H9 (cell line): Measurements from ENCODE around the gene ACTL7A. TPM values are rescaled to one million over a fixed set of nuclear protein-coding genes. Genes with fewer than 3 reads are reported as not detected.

Experiments
- DNase-seq: peaks from one replicate; pipeline ENCODE4 v3.0.0-alpha.2; 2017
- H2AFZ ChIP-seq: one replicate; pipeline ENCODE4 v1.6.1; 2013; ENCODE audit warnings: mild to moderate bottlenecking, low read length, control low read depth, moderate library complexity
- H2AK5ac ChIP-seq: 2 replicates; pipeline ENCODE4 v1.6.1; 2013; ENCODE audit warnings: low read length, control low read depth, mixed read lengths; ENCODE audit not compliant: insufficient read length
- H2BK120ac ChIP-seq: one replicate; pipeline ENCODE4 v1.6.1; 2013; ENCODE audit warnings: low read depth, mild to moderate bottlenecking, low read length, control low read depth, inconsistent platforms; ENCODE audit not compliant: poor library complexity, severe bottlenecking
- H2BK12ac ChIP-seq: 2 replicates; pipeline ENCODE4 v1.6.1; 2013; ENCODE audit warnings: low read length, control low read depth, mixed read lengths, low read depth; ENCODE audit not compliant: insufficient read length
- H2BK15ac ChIP-seq: 2 replicates; pipeline ENCODE4 v1.6.1; 2013; ENCODE audit warnings: low read depth, low read length, control low read depth
- H2BK20ac ChIP-seq: one replicate; pipeline ENCODE4 v1.6.1; 2013; ENCODE audit warnings: low read depth, mild to moderate bottlenecking, low read length, control low read depth, inconsistent platforms; ENCODE audit not compliant: poor library complexity, severe bottlenecking
- H2BK5ac ChIP-seq: 2 replicates; pipeline ENCODE4 v1.6.1; 2013; ENCODE audit warnings: low read length, control low read depth, mixed read lengths; ENCODE audit not compliant: insufficient read length
- H3K14ac ChIP-seq: 2 replicates; pipeline ENCODE4 v1.6.1; 2013; ENCODE audit warnings: low read length, control low read depth; ENCODE audit not compliant: insufficient read depth
- H3K18ac ChIP-seq: 2 replicates; pipeline ENCODE4 v1.6.1; 2013; ENCODE audit warnings: low read depth, mild to moderate bottlenecking, mixed read lengths, low read length, control low read depth; ENCODE audit not compliant: insufficient read length
- H3K23ac ChIP-seq: 2 replicates; pipeline ENCODE4 v1.6.1; 2013; ENCODE audit warnings: low read length, control low read depth, mixed read lengths, low read depth; ENCODE audit not compliant: insufficient read length
- H3K23me2 ChIP-seq: 2 replicates; pipeline ENCODE4 v1.6.1; 2013; ENCODE audit warnings: low read depth, mild to moderate bottlenecking, mixed read lengths, low read length, control low read depth; ENCODE audit not compliant: insufficient read length, poor library complexity, severe bottlenecking
- H3K27ac ChIP-seq: 2 replicates; pipeline ENCODE4 v1.5.1; 2013; ENCODE audit warnings: low read length, control low read depth, mixed read lengths, low read depth; ENCODE audit not compliant: insufficient read length
- H3K27me3 ChIP-seq: 2 replicates; pipeline ENCODE4 v1.6.1; 2013; ENCODE audit warnings: low read length, control low read depth, inconsistent platforms; ENCODE audit not compliant: insufficient read depth
- H3K4ac ChIP-seq: 2 replicates; pipeline ENCODE4 v1.6.1; 2013; ENCODE audit warnings: low read depth, mild to moderate bottlenecking, control low read depth, inconsistent platforms, low read length, moderate library complexity
- H3K4me1 ChIP-seq: 2 replicates; pipeline ENCODE4 v1.6.1; 2013; ENCODE audit warnings: low read length, control low read depth, inconsistent platforms; ENCODE audit not compliant: insufficient read depth
- H3K4me2 ChIP-seq: 2 replicates; pipeline ENCODE4 v1.6.1; 2013; ENCODE audit warnings: low read length, control low read depth, mixed read lengths; ENCODE audit not compliant: insufficient read length, insufficient read depth
- H3K56ac ChIP-seq: 2 replicates; pipeline ENCODE4 v1.6.1; 2013; ENCODE audit warnings: low read depth, mild to moderate bottlenecking, mixed read lengths, low read length, control low read depth; ENCODE audit not compliant: insufficient read length
- H3K79me1 ChIP-seq: 2 replicates; pipeline ENCODE4 v1.6.1; 2013; ENCODE audit warnings: low read depth, mild to moderate bottlenecking, moderate library complexity, low read length, control low read depth, inconsistent platforms; ENCODE audit not compliant: insufficient read depth, poor library complexity, severe bottlenecking
- H3K79me2 ChIP-seq: 2 replicates; pipeline ENCODE4 v1.6.1; 2013; ENCODE audit warnings: low read length, control low read depth, inconsistent platforms; ENCODE audit not compliant: insufficient read depth
- H3K9ac ChIP-seq: 2 replicates; pipeline ENCODE4 v1.6.1; 2013; ENCODE audit warnings: low read length, control low read depth, mixed read lengths; ENCODE audit not compliant: insufficient read length; ENCODE audit errors: extremely low read depth
- H3K9me3 ChIP-seq: one replicate; pipeline ENCODE4 v1.6.1; 2013; ENCODE audit warnings: low read depth, low read length, inconsistent platforms; ENCODE audit not compliant: control insufficient read depth
- H3T11ph ChIP-seq: one replicate; pipeline ENCODE4 v1.6.1; 2013; ENCODE audit warnings: mild to moderate bottlenecking, low read length, control low read depth, inconsistent platforms
- H4K20me1 ChIP-seq: one replicate; pipeline ENCODE4 v1.6.1; 2013; ENCODE audit not compliant: control insufficient read depth, insufficient read length, insufficient read depth
- H4K5ac ChIP-seq: 2 replicates; pipeline ENCODE4 v1.6.1; 2013; ENCODE audit warnings: low read depth, mild to moderate bottlenecking, mixed read lengths, low read length, control low read depth; ENCODE audit not compliant: insufficient read length
- H4K8ac ChIP-seq: replicated peaks from 2 replicates; pipeline ENCODE4 v1.6.1; 2013; ENCODE audit warnings: low read length, control low read depth, mixed read lengths, low read depth; ENCODE audit not compliant: insufficient read length
- H4K91ac ChIP-seq: 2 replicates; pipeline ENCODE4 v1.6.1; 2013; ENCODE audit warnings: low read depth, mild to moderate bottlenecking, moderate library complexity, mixed read lengths, low read length, control low read depth; ENCODE audit not compliant: insufficient read length
- H3K27ac Mint-ChIP-seq, 3 experiments: 2 replicates in 2 of 3; 3 replicates in 1 of 3; pipeline ENCODE4 v1.8.0; 2020 to 2021; ENCODE audit warnings: mixed read lengths in 3 of 3, mild to moderate bottlenecking in 1 of 3, moderate library complexity in 1 of 3
- H3K27me3 Mint-ChIP-seq: 2 replicates; pipeline ENCODE4 v1.8.0; 2021; ENCODE audit warnings: low read depth, mild to moderate bottlenecking, moderate library complexity, mixed read lengths
- H3K36me3 Mint-ChIP-seq, 3 experiments: 2 replicates in 2 of 3; 3 replicates in 1 of 3; pipeline ENCODE4 v1.8.0; 2020 to 2021; ENCODE audit warnings: low read depth in 3 of 3, mixed read lengths in 3 of 3; ENCODE audit not compliant: insufficient read depth in 1 of 3
- H3K4me1 Mint-ChIP-seq, 2 experiments: 2 replicates each; pipeline ENCODE4 v1.8.0; 2020; ENCODE audit warnings: mixed read lengths in 2 of 2
- H3K4me3 Mint-ChIP-seq, 2 experiments: 2 replicates in 1 of 2; 3 replicates in 1 of 2; pipeline ENCODE4 v1.8.0; 2020 to 2021; ENCODE audit warnings: mild to moderate bottlenecking in 2 of 2, mixed read lengths in 2 of 2, moderate library complexity in 1 of 2
- H3K9me3 Mint-ChIP-seq, 2 experiments: 2 replicates in 1 of 2; 3 replicates in 1 of 2; pipeline ENCODE4 v1.8.0; 2020; ENCODE audit warnings: mild to moderate bottlenecking in 2 of 2, mixed read lengths in 2 of 2, moderate library complexity in 1 of 2
- WGBS: extraction: QIAGEN DNeasy Blood & Tissue Kit; methylation state at CpG from one replicate; pipeline ENCODE4 v1.1.7; 2013; ENCODE audit warnings: missing lambda C conversion rate, low lambda C conversion rate, mixed read lengths; ENCODE audit not compliant: insufficient read length; ENCODE audit errors: extremely low coverage; 5-methylcytosine and 5-hydroxymethylcytosine counted together
- total RNA-seq: library from RNA; stranded (reverse); gene quantifications from 2 replicates; pipeline ENCODE4 v1.2.1, GENCODE V29; 2021
- TF ChIP-seq, protein P1 (sequence below): fragments of 200-600 bp; sonication (generic); conservative IDR thresholded peaks from 3 replicates; pipeline ENCODE4 v1.8.0; 2021; ENCODE audit warnings: antibody characterized with exemption, mild to moderate bottlenecking

ACTL7A gene
- total RNA-seq, 1 experiment from 2014 or later = not detected

DNA sequence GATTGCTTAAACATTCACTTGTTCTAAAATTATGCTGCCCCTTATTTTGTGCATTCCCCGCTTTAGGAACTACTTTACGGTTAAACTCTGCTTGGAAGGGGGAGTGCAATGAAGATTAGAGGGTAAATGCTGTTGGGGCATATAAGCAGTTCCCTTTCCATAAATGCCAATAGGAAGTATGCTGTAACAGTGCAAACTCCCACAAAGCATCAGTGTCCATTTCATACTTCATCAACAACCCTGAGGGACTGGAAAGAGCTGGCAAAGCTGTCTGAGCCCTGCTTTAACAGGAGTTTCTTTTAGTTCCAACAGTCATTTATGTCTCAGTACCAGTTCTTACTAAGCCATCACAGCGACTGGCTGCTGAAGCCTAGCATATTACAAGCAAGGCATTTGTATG, 1.8 kb downstream of the ACTL7A start:
- no peak overlapping the region for H3K4me2 ChIP-seq
- H3K4ac ChIP-seq = no peak overlapping the region
- H2BK12ac ChIP-seq = no peak overlapping the region
- Mint-ChIP-seq H3K9me3 (no peaks in the 10 kb centered on the region), H3K4me3 (no peak overlapping the region), H3K27ac (no peak overlapping the region), H3K27me3 (no peaks in the 10 kb centered on the region; the same call in 1 of the 2 replicates), H3K36me3 (peaks cover 4 to 19% (median 4%) of the 10 kb centered on the region in 3 experiments; a peak in 4 of 7 replicates), H3K4me1 (no peaks in the 10 kb centered on the region)
- no peaks in the 10 kb centered on the region for H3K27me3 ChIP-seq
- no peak overlapping the region for H3K18ac ChIP-seq
- H3K79me1 ChIP-seq = no peaks in the 10 kb centered on the region
- H4K5ac ChIP-seq = no peak overlapping the region
- no peak for DNase-seq
- no peak overlapping the region for H4K91ac ChIP-seq
- no peaks in the 10 kb centered on the region for H4K20me1 ChIP-seq
- H2AK5ac ChIP-seq = no peak overlapping the region
- H4K8ac ChIP-seq = no peak overlapping the region
- no peak overlapping the region for H3K23ac ChIP-seq
- no peak overlapping the region for H3K9ac ChIP-seq
- H2BK120ac ChIP-seq = no peak overlapping the region
- H2BK15ac ChIP-seq = no peak overlapping the region
- WGBS = no CpG with 5 or more reads among the region's 3 CpGs
- TF ChIP-seq, protein P1, sequence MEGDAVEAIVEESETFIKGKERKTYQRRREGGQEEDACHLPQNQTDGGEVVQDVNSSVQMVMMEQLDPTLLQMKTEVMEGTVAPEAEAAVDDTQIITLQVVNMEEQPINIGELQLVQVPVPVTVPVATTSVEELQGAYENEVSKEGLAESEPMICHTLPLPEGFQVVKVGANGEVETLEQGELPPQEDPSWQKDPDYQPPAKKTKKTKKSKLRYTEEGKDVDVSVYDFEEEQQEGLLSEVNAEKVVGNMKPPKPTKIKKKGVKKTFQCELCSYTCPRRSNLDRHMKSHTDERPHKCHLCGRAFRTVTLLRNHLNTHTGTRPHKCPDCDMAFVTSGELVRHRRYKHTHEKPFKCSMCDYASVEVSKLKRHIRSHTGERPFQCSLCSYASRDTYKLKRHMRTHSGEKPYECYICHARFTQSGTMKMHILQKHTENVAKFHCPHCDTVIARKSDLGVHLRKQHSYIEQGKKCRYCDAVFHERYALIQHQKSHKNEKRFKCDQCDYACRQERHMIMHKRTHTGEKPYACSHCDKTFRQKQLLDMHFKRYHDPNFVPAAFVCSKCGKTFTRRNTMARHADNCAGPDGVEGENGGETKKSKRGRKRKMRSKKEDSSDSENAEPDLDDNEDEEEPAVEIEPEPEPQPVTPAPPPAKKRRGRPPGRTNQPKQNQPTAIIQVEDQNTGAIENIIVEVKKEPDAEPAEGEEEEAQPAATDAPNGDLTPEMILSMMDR = no peak
- no peaks in the 10 kb centered on the region for H3K9me3 ChIP-seq
- H3K27ac ChIP-seq = no peak overlapping the region
- no peaks in the 10 kb centered on the region for H3K79me2 ChIP-seq
- H2BK5ac ChIP-seq = no peak overlapping the region
- H3K14ac ChIP-seq = no peak overlapping the region
- H2BK20ac ChIP-seq = no peak overlapping the region
- H3K56ac ChIP-seq = no peak overlapping the region
- no peak overlapping the region for H3T11ph ChIP-seq
- H3K23me2 ChIP-seq = no peaks in the 10 kb centered on the region
- no peaks in the 10 kb centered on the region for H3K4me1 ChIP-seq
- no peak overlapping the region for H2AFZ ChIP-seq
